GM23338 (cell line): ENCODE data around the gene PARD3.

Source experiments
- CREB1 ChIP-seq: fragments of 250-450 bp; sonication (Bioruptor Pico); IDR thresholded peaks from 2 replicates; pipeline ENCODE4 v1.5.0; 2020; ENCODE audit warnings: low read depth, mild to moderate bottlenecking, moderate library complexity
- CTCF ChIP-seq, 2 experiments: fragments of 200-600 bp in 1 of 2; sonication (generic) in 1 of 2; conservative IDR thresholded peaks; 2 replicates each; pipeline versions ENCODE4 v1.5.1 to v1.6.1; 2016 to 2017; ENCODE audit warnings: antibody characterized with exemption in 2 of 2, low read depth in 2 of 2, mild to moderate bottlenecking in 2 of 2, moderate library complexity in 1 of 2
- ETS1 ChIP-seq: IDR thresholded peaks from 2 replicates; pipeline ENCODE4 v1.6.1; 2016; ENCODE audit warnings: antibody characterized with exemption
- EZH2 ChIP-seq: fragments of 200-600 bp; sonication (generic); IDR thresholded peaks from one replicate; pipeline ENCODE4 v1.8.0; 2017; ENCODE audit warnings: antibody characterized with exemption, mild to moderate bottlenecking, low read depth; ENCODE audit not compliant: unreplicated experiment
- EZH2phosphoT487 ChIP-seq: fragments of 200-600 bp; sonication (generic); IDR thresholded peaks from one replicate; pipeline ENCODE4 v1.8.1; 2018; ENCODE audit warnings: antibody characterized with exemption; ENCODE audit not compliant: unreplicated experiment
- JUNB ChIP-seq: IDR thresholded peaks from one replicate; pipeline ENCODE4 v1.6.1; 2016; ENCODE audit warnings: antibody characterized with exemption; ENCODE audit not compliant: unreplicated experiment
- POLR2AphosphoS5 ChIP-seq: IDR thresholded peaks from 2 replicates; pipeline ENCODE4 v1.6.1; 2016; ENCODE audit warnings: antibody characterized with exemption, low read depth
- REST ChIP-seq: IDR thresholded peaks from one replicate; pipeline ENCODE4 v1.6.1; 2018; ENCODE audit warnings: antibody characterized with exemption; ENCODE audit not compliant: unreplicated experiment
- ZNF462 ChIP-seq: fragments of 250-450 bp; sonication (Bioruptor Pico); IDR thresholded peaks from 2 replicates; pipeline ENCODE4 v1.5.0; 2020; ENCODE audit warnings: mild to moderate bottlenecking, moderate library complexity

GRCh38 chr10:34739915-34740314 is 75.2 kb downstream of the PARD3 start:
- TF ChIP-seq REST (no peak), CTCF (conservative IDR thresholded peaks at IDR 0.05; ENCODE audit: low read depth in 2 of 2) (no peak), ETS1 (no peak), EZH2phosphoT487 (no peak), EZH2 (no peak), CREB1 (CRISPR knock-in tag) (no peak), POLR2AphosphoS5 (no peak), JUNB (no peak), ZNF462 (no peak)
